HepG2 (cell line): ENCODE measurements around the gene SLC2A4. TPM values are rescaled to one million over a fixed set of nuclear protein-coding genes. Genes with fewer than 3 reads are reported as not detected.
A peak's percentile ranks its signal among the peaks of the same experiment; 100 is the strongest.

ENCODE experiments used
- DR1 ChIP-seq: sonication (generic); formaldehyde crosslinking; IDR thresholded peaks from 2 replicates; pipeline ENCODE4 v1.8.0; 2021; ENCODE audit warnings: mild to moderate bottlenecking, missing genetic modification reagents, inconsistent platforms
- GLI4 ChIP-seq: sonication (generic); formaldehyde crosslinking; IDR thresholded peaks from 2 replicates; pipeline ENCODE4 v1.5.1; 2020; ENCODE audit warnings: missing genetic modification reagents, mild to moderate bottlenecking, moderate library complexity, borderline replicate concordance
- HDAC1 ChIP-seq: sonication (generic); formaldehyde crosslinking; IDR thresholded peaks from 2 replicates; pipeline ENCODE4 v1.5.1; 2020; ENCODE audit warnings: mild to moderate bottlenecking, missing genetic modification reagents
- HNF1B ChIP-seq: sonication (generic); formaldehyde crosslinking; IDR thresholded peaks from 2 replicates; pipeline ENCODE4 v1.5.1; 2020; ENCODE audit warnings: mild to moderate bottlenecking, moderate library complexity, missing genetic modification reagents
- KDM2A ChIP-seq: sonication (generic); formaldehyde crosslinking; IDR thresholded peaks from 2 replicates; pipeline ENCODE4 v1.4.0; 2020; ENCODE audit warnings: low read depth, missing genetic modification reagents, borderline replicate concordance
- MAFG ChIP-seq: sonication (generic); formaldehyde crosslinking; IDR thresholded peaks from 2 replicates; pipeline ENCODE4 v1.5.1; 2020; ENCODE audit warnings: mild to moderate bottlenecking, missing genetic modification reagents
- PAX8 ChIP-seq: sonication (generic); formaldehyde crosslinking; IDR thresholded peaks from 2 replicates; pipeline ENCODE4 v1.8.0; 2022; ENCODE audit warnings: mild to moderate bottlenecking, missing genetic modification reagents, borderline replicate concordance
- SP1 ChIP-seq, 2 experiments: fragments of 450-650 bp in 1 of 2; sonication (generic) in 1 of 2; formaldehyde crosslinking in 1 of 2; IDR thresholded peaks; 2 replicates each; pipeline versions ENCODE4 v1.4.0 to v1.6.1; 2016 to 2020; ENCODE audit warnings: missing genetic modification reagents in 1 of 2
- TEAD3 ChIP-seq: optimal IDR thresholded peaks from 2 replicates; pipeline ENCODE3; 2016; ENCODE audit warnings: borderline replicate concordance
- TFE3 ChIP-seq: IDR thresholded peaks from 2 replicates; pipeline ENCODE4 v1.6.1; 2016
- U2AF1 ChIP-seq: fragments of 200-400 bp; formaldehyde crosslinking; optimal IDR thresholded peaks from 2 replicates; pipeline ENCODE3; 2017; ENCODE audit warnings: mild to moderate bottlenecking, low read depth, low read length
- ZBTB2 ChIP-seq: sonication (generic); formaldehyde crosslinking; IDR thresholded peaks from 2 replicates; pipeline ENCODE4 v1.8.0; 2022; ENCODE audit warnings: low read depth, missing genetic modification reagents
- ZBTB20 ChIP-seq: sonication (generic); formaldehyde crosslinking; IDR thresholded peaks from 2 replicates; pipeline ENCODE4 v1.8.1; 2023; ENCODE audit warnings: missing genetic modification reagents, low read depth, mild to moderate bottlenecking, borderline replicate concordance
- ZC3H4 ChIP-seq: sonication (generic); formaldehyde crosslinking; IDR thresholded peaks from 2 replicates; pipeline ENCODE4 v1.4.0; 2020; ENCODE audit warnings: missing genetic modification reagents, borderline replicate concordance
- ZNF33B ChIP-seq: sonication (generic); formaldehyde crosslinking; IDR thresholded peaks from 2 replicates; pipeline ENCODE4 v1.5.1; 2020; ENCODE audit warnings: mild to moderate bottlenecking, missing genetic modification reagents
- ZNF577 ChIP-seq: sonication (generic); formaldehyde crosslinking; IDR thresholded peaks from 2 replicates; pipeline ENCODE4 v1.4.0; 2020; ENCODE audit warnings: mild to moderate bottlenecking, low read depth, missing genetic modification reagents, borderline replicate concordance
- ZNF724P ChIP-seq: sonication (generic); formaldehyde crosslinking; IDR thresholded peaks from 2 replicates; pipeline ENCODE4 v1.8.0; 2022; ENCODE audit warnings: missing genetic modification reagents, borderline replicate concordance
- polyA plus RNA-seq, 8 experiments: library from polyadenylated mRNA; depleted of rRNA in 3 of 8; stranded (reverse) in 7 of 8; unstranded in 1 of 8; fragments of >200 nt; fragmentation: Illumina TruSeq in 4 of 8; extraction: Trizol in 4 of 8; gene quantifications; 2 replicates each; pipeline versions ENCODE4 v1.2.1 to v1.2.3, GENCODE V29; 2011 to 2016; ENCODE audit warnings: low read depth in 4 of 8, missing spikeins in 1 of 8, mixed read lengths in 1 of 8; ENCODE audit not compliant: insufficient read depth in 1 of 8
- total RNA-seq, 5 experiments: library from RNA; depleted of rRNA; stranded (reverse); fragments of >200 nt; fragmentation: Illumina TruSeq; extraction: Trizol; gene quantifications; 2 replicates each; pipeline ENCODE4 v1.2.3, GENCODE V29; 2016; ENCODE audit warnings: low read depth in 1 of 5
- TF ChIP-seq, protein P1 (sequence below): IDR thresholded peaks from 2 replicates; pipeline ENCODE4 v1.4.0; 2020; ENCODE audit warnings: mild to moderate bottlenecking, missing genetic modification reagents

Gene SLC2A4
- total and polyA plus RNA-seq, 2 of the 13 experiments (the other 11 are each of a cell fraction or from before 2014, with no cell fraction given) = 4.9 to 5.8 TPM

GRCh38 chr17:7314719-7315569, 33.4 kb downstream of the SLC2A4 start, which contains the start of gene GPS2 (continued):
- TF ChIP-seq KDM2A (CRISPR knock-in tag) (peak; percentile 100), ZNF33B (CRISPR knock-in tag) (no peak; the same call in 1 of the 2 replicates), ZNF577 (no peak), ZBTB20 (CRISPR knock-in tag) (0 out of 2 replicates have a peak, but pooled peaks have one; percentile 58), ZBTB2 (peak; percentile 98), ZNF724P (CRISPR knock-in tag) (no peak), DR1 (CRISPR knock-in tag) (peak; percentile 54; the same call in 1 of the 2 replicates), ZC3H4 (CRISPR knock-in tag) (no peak), MAFG (CRISPR knock-in tag) (no peak), PAX8 (CRISPR knock-in tag) (0 out of 2 replicates have a peak, but pooled peaks have one; percentile 26), SP1 (IDR thresholded peaks at IDR 0.05) (no peak), SP1 (CRISPR knock-in tag; IDR thresholded peaks at IDR 0.05) (0 out of 2 replicates have a peak, but pooled peaks have one; percentile 28), GLI4 (CRISPR knock-in tag) (0 out of 2 replicates have a peak, but pooled peaks have one; percentile 23), HNF1B (peak; percentile 77), U2AF1 (no peak), TEAD3 (CRISPR knock-in tag) (peak; percentile 81), HDAC1 (CRISPR knock-in tag) (peak; percentile 99), TFE3 (CRISPR knock-in tag) (peak; percentile 49; the same call in 1 of the 2 replicates)
- TF ChIP-seq, protein P1, sequence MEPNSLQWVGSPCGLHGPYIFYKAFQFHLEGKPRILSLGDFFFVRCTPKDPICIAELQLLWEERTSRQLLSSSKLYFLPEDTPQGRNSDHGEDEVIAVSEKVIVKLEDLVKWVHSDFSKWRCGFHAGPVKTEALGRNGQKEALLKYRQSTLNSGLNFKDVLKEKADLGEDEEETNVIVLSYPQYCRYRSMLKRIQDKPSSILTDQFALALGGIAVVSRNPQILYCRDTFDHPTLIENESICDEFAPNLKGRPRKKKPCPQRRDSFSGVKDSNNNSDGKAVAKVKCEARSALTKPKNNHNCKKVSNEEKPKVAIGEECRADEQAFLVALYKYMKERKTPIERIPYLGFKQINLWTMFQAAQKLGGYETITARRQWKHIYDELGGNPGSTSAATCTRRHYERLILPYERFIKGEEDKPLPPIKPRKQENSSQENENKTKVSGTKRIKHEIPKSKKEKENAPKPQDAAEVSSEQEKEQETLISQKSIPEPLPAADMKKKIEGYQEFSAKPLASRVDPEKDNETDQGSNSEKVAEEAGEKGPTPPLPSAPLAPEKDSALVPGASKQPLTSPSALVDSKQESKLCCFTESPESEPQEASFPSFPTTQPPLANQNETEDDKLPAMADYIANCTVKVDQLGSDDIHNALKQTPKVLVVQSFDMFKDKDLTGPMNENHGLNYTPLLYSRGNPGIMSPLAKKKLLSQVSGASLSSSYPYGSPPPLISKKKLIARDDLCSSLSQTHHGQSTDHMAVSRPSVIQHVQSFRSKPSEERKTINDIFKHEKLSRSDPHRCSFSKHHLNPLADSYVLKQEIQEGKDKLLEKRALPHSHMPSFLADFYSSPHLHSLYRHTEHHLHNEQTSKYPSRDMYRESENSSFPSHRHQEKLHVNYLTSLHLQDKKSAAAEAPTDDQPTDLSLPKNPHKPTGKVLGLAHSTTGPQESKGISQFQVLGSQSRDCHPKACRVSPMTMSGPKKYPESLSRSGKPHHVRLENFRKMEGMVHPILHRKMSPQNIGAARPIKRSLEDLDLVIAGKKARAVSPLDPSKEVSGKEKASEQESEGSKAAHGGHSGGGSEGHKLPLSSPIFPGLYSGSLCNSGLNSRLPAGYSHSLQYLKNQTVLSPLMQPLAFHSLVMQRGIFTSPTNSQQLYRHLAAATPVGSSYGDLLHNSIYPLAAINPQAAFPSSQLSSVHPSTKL (CRISPR knock-in tag) = peak; percentile 47
